Stromal cell of bone marrow (primary cell): ENCODE data around the gene HILPDA.
"Not testable (repeated sequence)": the region's sequence is repeated elsewhere in the genome, so short reads cannot be mapped to it uniquely, and the experiment has no call there.

ENCODE experiments used
- DNase-seq: peaks from one replicate; pipeline ENCODE4 v3.0.0-alpha.2; 2012; ENCODE audit warnings: low read depth

Gene HILPDA

GRCh38 chr7:128431754-128432153 lies 23.9 kb upstream of the HILPDA start:
- DNase-seq: no peak

GRCh38 chr7:128434413-128435326 lies 21.0 kb upstream of the HILPDA start:
- no peak for DNase-seq

GRCh38 chr7:128435327-128435686 lies 20.4 kb upstream of the HILPDA start:
- no peak for DNase-seq

GRCh38 chr7:128437426-128438332 lies 18.0 kb upstream of the HILPDA start:
- DNase-seq: no peak

DNA sequence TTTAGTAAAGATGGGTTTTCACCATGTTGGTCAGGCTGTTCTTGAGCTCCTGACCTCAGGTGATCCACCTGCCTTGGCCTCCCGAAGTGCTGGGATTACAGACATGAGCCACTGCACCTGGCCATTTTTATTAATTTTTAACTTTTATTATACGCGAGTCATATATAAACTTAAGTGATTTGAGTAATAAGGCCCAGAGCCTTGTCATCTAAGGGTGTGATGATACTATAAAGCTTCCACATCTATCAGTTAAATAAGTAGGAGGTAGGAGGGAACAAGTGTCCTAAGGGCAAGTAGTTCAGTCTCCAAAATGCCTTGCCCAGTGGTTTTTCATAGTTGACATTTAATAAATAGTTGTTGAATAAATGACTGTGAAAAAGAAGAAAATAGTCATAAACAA lies 13.3 kb upstream of the HILPDA start:
- DNase-seq: no peak

- no peak for DNase-seq
Measured at GRCh38 chr7:128443831-128444600, 11.7 kb upstream of the HILPDA start.

DNA sequence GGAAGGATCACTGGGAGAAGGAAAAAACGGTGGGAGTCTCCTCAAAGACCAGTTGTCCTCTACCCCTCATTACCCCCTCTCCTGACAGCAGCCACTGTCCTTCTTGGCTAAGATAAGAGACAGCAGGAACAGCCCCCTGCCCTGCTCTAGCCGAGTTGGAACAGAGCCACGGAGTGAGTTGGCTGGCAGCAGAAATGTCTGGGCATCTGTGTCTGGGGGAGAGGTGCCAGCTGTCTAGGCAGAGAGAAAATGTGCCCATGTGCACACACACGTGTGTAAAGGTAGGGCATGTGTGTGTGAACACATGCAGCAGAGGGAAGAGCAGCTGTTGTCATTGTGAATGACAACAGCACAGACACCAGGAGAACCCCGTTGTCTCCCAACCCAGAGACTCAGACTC lies 9.4 kb upstream of the HILPDA start:
- DNase-seq: no peak

DNA sequence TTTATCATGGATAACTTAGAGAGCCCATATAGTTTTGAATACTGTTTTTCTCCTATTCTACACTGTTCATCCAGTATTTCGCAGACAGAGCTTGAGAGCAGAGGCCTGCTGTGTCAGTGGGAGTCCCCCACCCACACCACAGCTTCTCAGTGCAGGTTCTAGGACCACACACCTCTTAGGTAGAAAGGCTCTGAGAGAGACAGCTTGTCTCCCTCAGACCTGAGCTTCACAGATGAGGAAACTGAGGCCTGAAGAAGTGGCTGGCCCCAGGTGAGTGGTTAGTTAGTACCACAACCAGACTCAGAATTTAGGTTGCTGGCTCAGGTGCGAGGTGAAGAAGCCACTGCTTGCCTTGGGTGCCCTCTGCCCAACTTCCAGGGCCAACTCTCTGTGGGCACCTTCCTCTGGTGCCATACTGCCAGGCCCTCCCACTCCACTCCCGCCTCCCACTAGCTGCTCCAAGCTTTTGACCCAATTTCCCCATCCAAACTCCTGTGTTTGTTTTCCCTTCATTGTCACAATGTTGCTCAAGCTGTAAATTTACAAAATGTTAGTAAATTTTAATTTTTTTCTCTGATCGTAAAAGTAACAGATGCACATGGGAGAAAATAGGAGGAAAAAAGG lies 7.6 kb upstream of the HILPDA start:
- DNase-seq: no peak

GRCh38 chr7:128448751-128449302 lies 6.9 kb upstream of the HILPDA start:
- DNase-seq: no peak

DNA sequence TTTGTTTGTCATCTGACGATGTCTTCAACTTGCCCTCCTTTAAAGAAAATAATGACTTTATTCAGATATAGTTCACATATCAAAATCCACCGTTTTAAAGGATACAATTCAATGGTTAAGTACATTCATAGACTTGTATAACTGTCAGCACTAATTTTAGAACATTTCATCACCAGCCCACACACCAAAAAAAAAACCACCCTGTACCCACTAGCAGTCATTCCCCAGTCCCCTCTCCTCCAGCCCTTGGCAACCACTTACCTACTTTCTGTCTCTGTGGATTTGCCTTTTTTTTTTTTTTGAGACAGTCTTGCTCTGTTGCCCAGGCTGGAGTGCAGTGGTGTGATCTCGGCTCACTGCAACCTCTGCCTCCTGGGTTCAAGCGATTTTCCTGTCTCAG lies 5.3 kb upstream of the HILPDA start:
- no peak for DNase-seq

- DNase-seq: no peak
Measured at GRCh38 chr7:128450913-128451312, 4.8 kb upstream of the HILPDA start.

DNA sequence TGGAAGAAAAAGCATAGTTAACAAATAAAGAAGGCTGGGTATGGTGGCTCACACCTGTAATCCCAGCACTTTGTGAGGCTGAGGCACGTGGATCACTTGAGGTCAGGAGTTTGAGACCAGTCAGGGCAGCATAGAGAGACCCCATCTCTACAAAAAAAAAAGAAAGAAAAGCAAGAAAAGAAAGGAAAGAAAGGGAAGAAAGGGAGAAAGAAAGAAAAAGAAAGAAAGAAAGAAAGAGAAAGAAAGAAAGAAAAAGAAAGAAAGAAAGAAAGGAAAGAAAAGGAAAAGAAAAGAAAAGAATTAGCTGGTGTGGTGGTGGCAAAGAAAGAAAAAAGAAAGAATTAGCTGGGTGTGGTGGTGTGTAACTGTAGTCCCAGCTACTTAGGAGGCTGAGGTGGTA lies 3.1 kb upstream of the HILPDA start:
- DNase-seq: no peak

GRCh38 chr7:128453836-128454804 lies 1.6 kb upstream of the HILPDA start:
- DNase-seq: peak; percentile 73

DNA sequence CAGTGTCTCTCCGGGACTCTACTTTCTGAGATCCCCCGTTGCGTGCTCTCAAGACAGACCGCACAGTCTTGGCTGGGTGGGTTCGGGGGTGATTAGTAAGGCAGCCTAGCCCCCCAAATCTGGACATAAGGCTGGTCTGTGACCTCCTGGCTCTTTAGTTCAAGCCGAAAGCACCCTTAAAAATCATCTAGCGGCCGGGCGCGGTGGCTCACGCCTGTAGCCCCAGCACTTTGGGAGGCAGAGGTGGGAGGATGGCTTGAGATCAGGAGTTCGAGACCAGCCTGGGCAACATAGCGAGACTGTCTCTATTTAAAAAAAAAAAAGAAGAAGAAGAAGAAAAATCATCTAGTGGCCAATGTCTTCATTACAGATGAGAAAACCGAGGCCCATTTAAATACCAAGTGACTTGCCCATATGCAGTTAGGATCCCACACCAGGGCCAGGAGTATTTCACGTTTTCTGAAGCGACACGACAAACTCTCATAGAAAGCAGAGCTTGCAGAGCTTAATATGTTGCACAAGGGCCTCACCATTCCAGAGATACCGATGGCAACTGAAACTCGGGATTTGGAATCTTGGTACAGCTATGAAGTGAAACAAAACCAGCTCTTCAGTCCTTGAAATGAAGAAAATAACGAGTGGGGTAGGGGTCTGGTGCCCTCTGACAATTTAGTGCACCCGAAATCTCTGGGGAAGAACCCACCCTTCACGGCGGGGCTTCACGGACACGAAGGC lies 703 bp upstream of the HILPDA start:
- DNase-seq: no peak

GRCh38 chr7:128456255-128456725 lies 612 bp downstream of the HILPDA start:
- no peak for DNase-seq

GRCh38 chr7:128457385-128457784 lies 1.7 kb downstream of the HILPDA start:
- not testable (repeated sequence) for DNase-seq

DNA sequence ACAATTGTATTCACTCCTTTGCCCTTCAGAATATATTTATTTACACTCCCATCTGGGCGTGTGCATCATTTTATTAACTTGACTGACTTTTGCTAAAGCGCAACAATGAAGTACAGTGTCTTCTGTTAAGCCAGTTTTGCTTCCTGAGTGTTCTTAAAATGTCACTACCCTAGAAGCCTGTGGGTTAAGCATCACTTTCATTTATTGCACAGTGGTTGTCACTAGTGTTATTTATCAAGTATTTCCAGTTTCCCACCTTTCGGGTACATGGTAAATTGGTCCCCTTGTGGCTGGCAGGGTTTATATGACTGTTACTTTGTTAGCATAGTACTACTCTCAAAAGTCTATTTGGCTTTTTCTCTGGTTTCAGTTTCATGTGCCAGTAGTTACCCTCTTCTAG lies 3.3 kb downstream of the HILPDA start:
- no peak for DNase-seq

- DNase-seq: peak; percentile 47
Measured at GRCh38 chr7:128459394-128459878, 3.8 kb downstream of the HILPDA start.

- DNase-seq: no peak
Measured at GRCh38 chr7:128462460-128462859, 6.8 kb downstream of the HILPDA start.
